ENCODE data around the gene MAP3K15. TPM values are rescaled to one million over a fixed set of nuclear protein-coding genes. Genes with fewer than 3 reads are reported as not detected.
A peak's percentile ranks its signal among the peaks of the same experiment; 100 is the strongest.

The MAP3K15 gene
- total RNA-seq, 1 experiment from 2014 or later = 3.8 TPM

DNA sequence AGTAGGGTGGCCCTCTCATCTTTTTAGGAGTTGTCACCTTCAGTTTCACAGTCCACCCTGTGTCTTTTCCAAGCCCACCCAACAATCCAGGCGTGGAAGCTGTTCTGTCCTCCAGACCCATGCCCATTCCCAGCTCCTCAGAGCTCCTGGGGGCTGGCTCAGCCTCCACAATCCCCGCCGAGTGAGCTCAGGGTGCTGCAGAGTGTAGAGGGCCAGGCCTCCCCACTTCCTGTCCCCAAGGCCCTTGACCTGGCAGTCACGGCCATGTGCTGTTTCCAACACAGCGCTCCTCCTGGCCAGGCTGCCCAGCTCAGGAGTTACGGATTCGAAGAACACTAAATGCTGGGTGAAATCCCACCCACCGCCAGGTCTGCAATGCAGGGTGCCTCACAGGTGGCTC, 139.8 kb downstream of the MAP3K15 start:
- Mint-ChIP-seq H3K27me3 (ENCODE audit: low read depth) (peaks cover 5% of the 10 kb centered on the region), H3K36me3 (no peaks in the 10 kb centered on the region), H3K27ac (no peak overlapping the region), H3K9me3 (no peaks in the 10 kb centered on the region), H3K4me3 (no peak overlapping the region), H3K4me1 (no peaks in the 10 kb centered on the region)
- ChIA-PET POLR2A (interaction anchor here (0.6 kb wide), 1 partner anchor 176 kb away, joined by 4 read pairs; no protein-coding TSS in a partner anchor), CTCF (no interaction called here)
- ATAC-seq = no peak
- no peak for DNase-seq (ENCODE audit: low spot score)
- no peak for TF ChIP-seq KAT7 (CRISPR knock-in tag; IDR thresholded peaks at IDR 0.05; ENCODE audit: borderline replicate concordance)
- TF ChIP-seq ATF6 (CRISPR knock-in tag; IDR thresholded peaks at IDR 0.05) = no peak
- TF ChIP-seq ZNF232 (CRISPR knock-in tag; IDR thresholded peaks at IDR 0.05) = no peak
- no peak for TF ChIP-seq GABPB1 (CRISPR knock-in tag; IDR thresholded peaks at IDR 0.05)
- no peak for TF ChIP-seq NR3C1 (CRISPR knock-in tag; conservative IDR thresholded peaks at IDR 0.05; ENCODE audit: low read depth)
- no peak for TF ChIP-seq TP53 (CRISPR knock-in tag; IDR thresholded peaks at IDR 0.05)
- no peak for TF ChIP-seq RELA (CRISPR knock-in tag; IDR thresholded peaks at IDR 0.05; ENCODE audit: borderline replicate concordance)
- no peak for TF ChIP-seq ZNF671 (CRISPR knock-in tag; IDR thresholded peaks at IDR 0.05)
- no peak for TF ChIP-seq NR2C2 (CRISPR knock-in tag; IDR thresholded peaks at IDR 0.05)
- TF ChIP-seq OVOL2 (CRISPR knock-in tag; IDR thresholded peaks at IDR 0.05; ENCODE audit: borderline replicate concordance) = no peak

DNA sequence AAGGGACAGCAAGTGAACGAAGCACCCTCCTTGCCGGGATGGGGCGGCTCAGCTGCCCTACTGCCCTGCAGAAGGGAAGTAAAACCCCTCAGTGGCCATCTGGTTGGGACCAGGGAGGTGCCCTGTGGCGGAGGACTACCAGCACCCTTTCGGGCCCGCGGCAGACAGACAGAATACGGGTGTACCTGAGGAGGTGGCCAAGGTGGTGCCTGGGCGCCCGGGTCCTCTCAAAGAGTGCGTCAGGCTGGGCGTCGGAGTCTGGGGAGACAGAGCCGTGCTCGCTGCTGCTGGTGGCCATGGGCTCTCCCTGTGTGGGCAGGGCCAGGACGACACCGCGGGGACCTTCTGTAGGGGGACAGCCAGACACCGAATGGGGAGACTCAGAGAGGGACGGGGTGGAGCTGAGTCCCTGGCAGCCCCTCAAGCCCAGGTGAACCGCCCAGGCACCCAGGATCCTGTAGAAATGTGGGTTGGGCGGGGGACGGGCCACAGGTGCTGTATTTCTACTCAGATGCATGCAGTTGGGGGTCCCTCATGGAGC, 141.9 kb downstream of the MAP3K15 start:
- no peaks in the 10 kb centered on the region for H3K9me3 Mint-ChIP-seq
- peaks cover 5% of the 10 kb centered on the region for H3K27me3 Mint-ChIP-seq (ENCODE audit: low read depth)

GRCh38 chrX:19372547-19373331, 142.6 kb downstream of the MAP3K15 start:
- DNase-seq (ENCODE audit: low spot score) = peak; percentile 35
- CTCF ChIA-PET = interaction anchor here (0.9 to 1.8 kb wide), 17 partner anchors 10 to 695 kb away, joined by 3 to 26 read pairs (median 4); partner anchors contain the start of gene MAP3K15
- H3K9me3 Mint-ChIP-seq = no peaks in the 10 kb centered on the region
- TF ChIP-seq ZNF121 (CRISPR knock-in tag; IDR thresholded peaks at IDR 0.05) = no peak
- TF ChIP-seq NR2C2 (CRISPR knock-in tag; IDR thresholded peaks at IDR 0.05) = no peak
- TF ChIP-seq, protein P1, sequence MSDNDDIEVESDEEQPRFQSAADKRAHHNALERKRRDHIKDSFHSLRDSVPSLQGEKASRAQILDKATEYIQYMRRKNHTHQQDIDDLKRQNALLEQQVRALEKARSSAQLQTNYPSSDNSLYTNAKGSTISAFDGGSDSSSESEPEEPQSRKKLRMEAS (CRISPR knock-in tag; IDR thresholded peaks at IDR 0.05) = no peak
- peaks cover 5% of the 10 kb centered on the region for H3K27me3 Mint-ChIP-seq (ENCODE audit: low read depth)
- H3K4me1 Mint-ChIP-seq = no peaks in the 10 kb centered on the region
- no peak overlapping the region; the same call in 1 of the 2 replicates for H3K27ac Mint-ChIP-seq
- POLR2A ChIA-PET = no interaction called here
- ATAC-seq = peak; percentile 61
- H3K4me3 Mint-ChIP-seq = peak overlapping the region; percentile 68
- no peaks in the 10 kb centered on the region for H3K36me3 Mint-ChIP-seq

More for the DNA sequence above, 141.9 kb downstream of the MAP3K15 start:
- ChIA-PET CTCF (interaction anchor here (1.1 to 1.3 kb wide), 2 partner anchors 9 to 162 kb away, joined by 3 to 4 read pairs; no protein-coding TSS in a partner anchor), POLR2A (no interaction called here)
- ATAC-seq (peak; percentile 18), DNase-seq (ENCODE audit: low spot score) (no peak)
- Mint-ChIP-seq H3K4me3 (peak overlapping the region; percentile 68), H3K4me1 (no peaks in the 10 kb centered on the region), H3K27ac (no peak overlapping the region), H3K36me3 (no peaks in the 10 kb centered on the region)
- TF ChIP-seq ATF6 (CRISPR knock-in tag; IDR thresholded peaks at IDR 0.05) = no peak
- TF ChIP-seq USF2 (CRISPR knock-in tag; IDR thresholded peaks at IDR 0.05) = no peak
- TF ChIP-seq RELA (CRISPR knock-in tag; IDR thresholded peaks at IDR 0.05; ENCODE audit: borderline replicate concordance) = no peak

All from WTC11 (cell line).